ENCODE results near the gene TBX18. TPM values are rescaled to one million over a fixed set of nuclear protein-coding genes. Genes with fewer than 3 reads are reported as not detected.

TBX18 gene
- total RNA-seq, 1 donor from 2014 or later: 4.6 TPM

- intact Hi-C loops (cut with DNase I): no loop called here
Observed at GRCh38 chr6:84691978-84692623, 72.3 kb downstream of the TBX18 start.

GRCh38 chr6:84688141-84688873 lies 76.1 kb downstream of the TBX18 start:
- intact Hi-C loops (cut with DNase I): no loop called here
- no peak for DNase-seq (ENCODE audit: low spot score)

More at GRCh38 chr6:84691978-84692623, 72.3 kb downstream of the TBX18 start:
- no peak for DNase-seq (ENCODE audit: low spot score)

GRCh38 chr6:84687431-84687830 lies 77.0 kb downstream of the TBX18 start:
- intact Hi-C loops (cut with DNase I): no loop called here
- DNase-seq (ENCODE audit: low spot score): no peak

- intact Hi-C loops (cut with DNase I): no loop called here
Observed at GRCh38 chr6:84685983-84686584, 78.3 kb downstream of the TBX18 start.

GRCh38 chr6:84681693-84682326 lies 82.6 kb downstream of the TBX18 start:
- intact Hi-C loops (cut with DNase I): no loop called here
- no peak for DNase-seq (ENCODE audit: low spot score)

More at GRCh38 chr6:84685983-84686584, 78.3 kb downstream of the TBX18 start:
- DNase-seq (ENCODE audit: low spot score): no peak

GRCh38 chr6:84675651-84676050 lies 88.7 kb downstream of the TBX18 start:
- intact Hi-C loops (cut with DNase I): no loop called here
- no peak for DNase-seq (ENCODE audit: low spot score)

GRCh38 chr6:84674395-84674794 lies 90.0 kb downstream of the TBX18 start:
- intact Hi-C loops (cut with DNase I): no loop called here
- DNase-seq (ENCODE audit: low spot score): no peak

GRCh38 chr6:84671183-84671582 lies 93.2 kb downstream of the TBX18 start:
- intact Hi-C loops (cut with DNase I): no loop called here
- no peak for DNase-seq (ENCODE audit: low spot score)

GRCh38 chr6:84669945-84670344 lies 94.5 kb downstream of the TBX18 start:
- intact Hi-C loops (cut with DNase I): no loop called here
- DNase-seq (ENCODE audit: low spot score): no peak

- intact Hi-C loops (cut with DNase I): no loop called here
- DNase-seq (ENCODE audit: low spot score): no peak
Observed at GRCh38 chr6:84667252-84668213, 96.9 kb downstream of the TBX18 start.

GRCh38 chr6:84665401-84665800 lies 99.0 kb downstream of the TBX18 start:
- DNase-seq (ENCODE audit: low spot score): no peak
- intact Hi-C loops (cut with DNase I): no loop called here

GRCh38 chr6:84663866-84664265 lies 100.5 kb downstream of the TBX18 start:
- intact Hi-C loops (cut with DNase I): no loop called here
- DNase-seq (ENCODE audit: low spot score): no peak

- intact Hi-C loops (cut with DNase I): no loop called here
- DNase-seq (ENCODE audit: low spot score): no peak
Observed at GRCh38 chr6:84657486-84657885, 106.9 kb downstream of the TBX18 start.

GRCh38 chr6:84657025-84657424 lies 107.4 kb downstream of the TBX18 start:
- intact Hi-C loops (cut with DNase I): no loop called here
- DNase-seq (ENCODE audit: low spot score): no peak

- DNase-seq (ENCODE audit: low spot score): no peak
- intact Hi-C loops (cut with DNase I): no loop called here
Observed at GRCh38 chr6:84653027-84653551, 111.3 kb downstream of the TBX18 start.

GRCh38 chr6:84652356-84653026 lies 111.9 kb downstream of the TBX18 start:
- intact Hi-C loops (cut with DNase I): no loop called here
- no peak for DNase-seq (ENCODE audit: low spot score)

GRCh38 chr6:84651583-84651982 lies 112.8 kb downstream of the TBX18 start:
- no peak for DNase-seq (ENCODE audit: low spot score)
- intact Hi-C loops (cut with DNase I): no loop called here

GRCh38 chr6:84648444-84648843 lies 116.0 kb downstream of the TBX18 start:
- intact Hi-C loops (cut with DNase I): no loop called here
- no peak for DNase-seq (ENCODE audit: low spot score)
